ENCODE results near the gene OR10AD1.

Gene OR10AD1

DNA sequence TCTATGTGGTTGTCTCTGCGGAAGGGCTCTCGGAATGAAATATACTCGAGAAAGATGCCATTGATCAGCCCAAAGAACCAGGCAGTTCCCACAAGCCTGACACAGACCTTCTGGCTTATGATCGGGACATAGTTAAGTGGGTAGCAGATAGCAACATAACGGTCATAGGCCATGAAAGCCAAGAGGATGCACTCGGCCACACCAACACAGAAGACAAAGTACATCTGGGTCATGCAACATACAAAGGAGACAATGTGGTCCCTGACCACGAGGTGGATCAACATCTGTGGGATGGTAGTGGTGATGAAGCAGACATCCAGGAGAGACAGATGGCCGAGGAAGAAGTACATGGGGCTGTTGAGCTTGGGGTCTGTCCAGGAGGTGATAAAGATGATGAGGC is 326 bp downstream of the OR10AD1 start:
- H3K27me3 ChIP-seq (ENCODE audit: insufficient read depth, low read depth), result no peaks in the 10 kb centered on the region
- TF ChIP-seq, protein P1, sequence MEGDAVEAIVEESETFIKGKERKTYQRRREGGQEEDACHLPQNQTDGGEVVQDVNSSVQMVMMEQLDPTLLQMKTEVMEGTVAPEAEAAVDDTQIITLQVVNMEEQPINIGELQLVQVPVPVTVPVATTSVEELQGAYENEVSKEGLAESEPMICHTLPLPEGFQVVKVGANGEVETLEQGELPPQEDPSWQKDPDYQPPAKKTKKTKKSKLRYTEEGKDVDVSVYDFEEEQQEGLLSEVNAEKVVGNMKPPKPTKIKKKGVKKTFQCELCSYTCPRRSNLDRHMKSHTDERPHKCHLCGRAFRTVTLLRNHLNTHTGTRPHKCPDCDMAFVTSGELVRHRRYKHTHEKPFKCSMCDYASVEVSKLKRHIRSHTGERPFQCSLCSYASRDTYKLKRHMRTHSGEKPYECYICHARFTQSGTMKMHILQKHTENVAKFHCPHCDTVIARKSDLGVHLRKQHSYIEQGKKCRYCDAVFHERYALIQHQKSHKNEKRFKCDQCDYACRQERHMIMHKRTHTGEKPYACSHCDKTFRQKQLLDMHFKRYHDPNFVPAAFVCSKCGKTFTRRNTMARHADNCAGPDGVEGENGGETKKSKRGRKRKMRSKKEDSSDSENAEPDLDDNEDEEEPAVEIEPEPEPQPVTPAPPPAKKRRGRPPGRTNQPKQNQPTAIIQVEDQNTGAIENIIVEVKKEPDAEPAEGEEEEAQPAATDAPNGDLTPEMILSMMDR (conservative IDR thresholded peaks at IDR 0.05; ENCODE audit: low read depth, low read length), result no peak

DNA sequence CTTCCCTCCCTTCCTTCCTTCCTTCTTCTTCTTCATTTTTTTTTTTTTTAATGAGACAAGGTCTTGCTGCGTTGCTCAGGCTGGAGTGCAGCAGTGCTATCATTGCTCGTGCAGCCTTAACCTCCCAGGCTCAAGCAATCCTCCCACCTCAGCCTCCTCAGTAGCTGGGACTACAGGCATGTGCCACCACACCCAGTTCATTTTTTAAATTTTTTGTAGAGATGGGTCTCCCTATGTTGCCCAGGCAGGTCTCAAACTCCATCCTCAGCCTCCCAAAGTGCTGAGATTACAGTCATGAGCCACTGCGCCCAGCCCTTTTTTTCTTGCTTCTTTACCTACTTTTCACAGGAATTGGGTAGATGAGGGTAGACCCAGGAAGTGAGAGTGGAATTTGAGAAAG is 1.6 kb downstream of the OR10AD1 start:
- H3K4me3 ChIP-seq (IDR thresholded peaks at IDR 0.05; ENCODE audit: insufficient read depth, low read depth, low read length), result no peak overlapping the region

More for the DNA sequence above, 326 bp downstream of the OR10AD1 start:
- Histone ChIP-seq H2AFZ (ENCODE audit: low read depth) (no peak overlapping the region), H4K20me1 (ENCODE audit: insufficient read depth) (no peaks in the 10 kb centered on the region), H3K4me3 (IDR thresholded peaks at IDR 0.05; ENCODE audit: insufficient read depth, low read depth, low read length) (no peak overlapping the region), H3K36me3 (ENCODE audit: insufficient read depth) (no peaks in the 10 kb centered on the region), H3K79me2 (ENCODE audit: insufficient read depth, low read depth) (no peaks in the 10 kb centered on the region), H3K9ac (no peak overlapping the region), H3K27ac (no peak overlapping the region), H3K4me1 (ENCODE audit: low read depth, poor library complexity, severe bottlenecking) (peaks cover 8% of the 10 kb centered on the region), H3K4me2 (no peak overlapping the region)

DNA sequence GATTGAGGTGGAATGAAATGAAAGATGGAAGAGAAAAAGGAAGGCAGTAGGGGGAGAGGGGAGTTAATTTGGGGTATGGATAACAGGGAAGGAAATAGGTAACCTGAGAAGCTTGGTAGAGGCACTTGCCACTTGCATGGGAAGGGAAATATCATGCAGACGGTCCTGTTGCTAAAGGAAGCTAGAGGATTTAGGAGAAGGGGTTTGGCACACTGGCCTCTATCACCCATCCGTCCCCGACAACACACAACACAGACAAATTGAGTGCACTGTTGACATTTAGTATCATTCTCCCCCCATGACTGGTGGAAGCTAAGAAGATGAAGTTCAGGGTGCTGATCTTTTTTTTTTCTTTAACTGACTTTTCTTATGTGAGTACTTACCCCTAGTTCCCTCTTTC is 2.0 kb downstream of the OR10AD1 start:
- Histone ChIP-seq H3K4me2 (no peak overlapping the region), H3K79me2 (ENCODE audit: insufficient read depth, low read depth) (no peaks in the 10 kb centered on the region), H4K20me1 (ENCODE audit: insufficient read depth) (no peaks in the 10 kb centered on the region), H3K36me3 (ENCODE audit: insufficient read depth) (no peaks in the 10 kb centered on the region), H3K27me3 (ENCODE audit: insufficient read depth, low read depth) (no peaks in the 10 kb centered on the region), H3K27ac (no peak overlapping the region), H3K4me1 (ENCODE audit: low read depth, poor library complexity, severe bottlenecking) (peaks cover 8% of the 10 kb centered on the region), H3K9ac (no peak overlapping the region), H2AFZ (ENCODE audit: low read depth) (no peak overlapping the region), H3K4me3 (IDR thresholded peaks at IDR 0.05; ENCODE audit: insufficient read depth, low read depth, low read length) (no peak overlapping the region)
- TF ChIP-seq, protein P1 (conservative IDR thresholded peaks at IDR 0.05; ENCODE audit: low read depth, low read length), result no peak

More for the DNA sequence above, 1.6 kb downstream of the OR10AD1 start:
- no peaks in the 10 kb centered on the region for H4K20me1 ChIP-seq (ENCODE audit: insufficient read depth)
- H3K36me3 ChIP-seq (ENCODE audit: insufficient read depth), result no peaks in the 10 kb centered on the region
- H3K27me3 ChIP-seq (ENCODE audit: insufficient read depth, low read depth), result no peaks in the 10 kb centered on the region
- TF ChIP-seq, protein P1 (conservative IDR thresholded peaks at IDR 0.05; ENCODE audit: low read depth, low read length), result no peak
- no peak overlapping the region for H2AFZ ChIP-seq (ENCODE audit: low read depth)
- no peak overlapping the region for H3K4me2 ChIP-seq
- no peak overlapping the region for H3K27ac ChIP-seq
- no peak overlapping the region for H3K9ac ChIP-seq
- H3K4me1 ChIP-seq (ENCODE audit: low read depth, poor library complexity, severe bottlenecking), result peaks cover 8% of the 10 kb centered on the region
- no peaks in the 10 kb centered on the region for H3K79me2 ChIP-seq (ENCODE audit: insufficient read depth, low read depth)

DNA sequence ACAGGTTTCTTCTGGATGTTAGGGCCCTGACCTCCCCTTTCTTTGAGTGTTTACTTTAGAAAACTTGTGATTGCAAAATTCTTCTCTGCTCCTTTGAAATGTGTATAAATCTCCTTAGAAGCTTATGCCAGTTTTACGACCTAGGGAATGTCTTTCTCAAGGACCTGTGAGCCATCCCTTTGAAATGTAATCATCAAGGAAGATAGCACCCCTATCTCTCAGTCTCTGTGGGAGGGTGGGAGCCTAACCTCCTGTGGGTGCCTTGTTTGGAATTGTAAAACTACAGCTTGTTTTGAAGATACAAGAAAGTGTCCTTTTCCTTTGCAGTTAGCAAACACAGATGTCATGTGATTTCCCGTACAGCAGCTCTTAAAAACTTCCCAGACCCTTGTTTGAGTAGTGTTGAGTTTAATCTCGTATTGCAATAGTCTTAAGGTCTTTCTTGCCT is 3.3 kb downstream of the OR10AD1 start:
- TF ChIP-seq, protein P1 (conservative IDR thresholded peaks at IDR 0.05; ENCODE audit: low read depth, low read length), result no peak
- H3K79me2 ChIP-seq (ENCODE audit: insufficient read depth, low read depth), result no peaks in the 10 kb centered on the region
- H3K27ac ChIP-seq, result no peak overlapping the region
- H2AFZ ChIP-seq (ENCODE audit: low read depth), result no peak overlapping the region
- H4K20me1 ChIP-seq (ENCODE audit: insufficient read depth), result no peaks in the 10 kb centered on the region
- H3K4me2 ChIP-seq, result no peak overlapping the region
- no peaks in the 10 kb centered on the region for H3K36me3 ChIP-seq (ENCODE audit: insufficient read depth)
- H3K27me3 ChIP-seq (ENCODE audit: insufficient read depth, low read depth), result no peaks in the 10 kb centered on the region
- H3K4me1 ChIP-seq (ENCODE audit: low read depth, poor library complexity, severe bottlenecking), result peaks cover 8% of the 10 kb centered on the region
- H3K9ac ChIP-seq, result no peak overlapping the region
- H3K4me3 ChIP-seq (IDR thresholded peaks at IDR 0.05; ENCODE audit: insufficient read depth, low read depth, low read length), result no peak overlapping the region

Measured in KMS-11 (cell line).